T-helper 1 cell treated with Interleukin-12 subunit alpha and Interleukin-12 subunit beta and Interleukin-4 antibody, amounts not matched to agents 30 ng/mL and 1 ng/mL, for 36 hours (primary cell): ENCODE results near the gene SRL. TPM values are rescaled to one million over a fixed set of nuclear protein-coding genes. Genes with fewer than 3 reads are reported as not detected.
"Not testable (repeated sequence)": the region's sequence is repeated elsewhere in the genome, so short reads cannot be mapped to it uniquely, and the experiment has no call there.

ENCODE experiments used
- intact Hi-C: fragments of 100-400 bp; cut with micrococcal nuclease; formaldehyde crosslinking; loops from one replicate; pipeline ENCODE4 v1.15.1; 2024
- total RNA-seq: library from RNA; stranded (reverse); gene quantifications from 2 replicates; pipeline ENCODE4 v1.2.3, GENCODE V29; 2022

SRL gene
- total RNA-seq, 1 donor from 2014 or later, result not detected

GRCh38 chr16:4175849-4176248 is 66.0 kb downstream of the SRL start:
- intact Hi-C loops, result no loop called here

GRCh38 chr16:4172070-4172469 is 69.8 kb downstream of the SRL start:
- intact Hi-C loops, result no loop called here

GRCh38 chr16:4169415-4169814 is 72.5 kb downstream of the SRL start:
- intact Hi-C loops, result no loop called here

- intact Hi-C loops, result no loop called here
Measured at GRCh38 chr16:4166821-4167220, 75.1 kb downstream of the SRL start.

GRCh38 chr16:4160658-4161430 is 81.0 kb downstream of the SRL start:
- intact Hi-C loops, result no loop called here

- intact Hi-C loops, result no loop called here
Measured at GRCh38 chr16:4159726-4160125, 82.2 kb downstream of the SRL start.

- intact Hi-C loops, result no loop called here
Measured at GRCh38 chr16:4158143-4159093, 83.5 kb downstream of the SRL start.

- intact Hi-C loops, result no loop called here
Measured at GRCh38 chr16:4157376-4157825, 84.5 kb downstream of the SRL start.

- intact Hi-C loops, result not testable (repeated sequence)
Measured at GRCh38 chr16:4156503-4156902, 85.4 kb downstream of the SRL start.

GRCh38 chr16:4153364-4153763 is 88.5 kb downstream of the SRL start:
- intact Hi-C loops, result not testable (repeated sequence)

GRCh38 chr16:4152267-4152666 is 89.6 kb downstream of the SRL start:
- intact Hi-C loops, result no loop called here

GRCh38 chr16:4147236-4147635 is 94.6 kb downstream of the SRL start:
- intact Hi-C loops, result no loop called here

- intact Hi-C loops, result loop anchor here (1.0 to 2.0 kb wide), 3 partner anchors 25 to 112 kb away; partner anchors contain the start of gene ADCY9
Measured at GRCh38 chr16:4142268-4142667, 99.6 kb downstream of the SRL start.

- intact Hi-C loops, result loop anchor here (1.0 to 2.0 kb wide), 3 partner anchors 25 to 113 kb away; partner anchors contain the start of gene ADCY9
Measured at GRCh38 chr16:4141604-4142003, 100.3 kb downstream of the SRL start.

GRCh38 chr16:4140652-4141051 is 101.2 kb downstream of the SRL start:
- intact Hi-C loops, result no loop called here

GRCh38 chr16:4139968-4140367 is 101.9 kb downstream of the SRL start:
- intact Hi-C loops, result no loop called here

Other genes starting within 250 kb of the SRL start
- 10.2 and 13.6 TPM in 2 replicates for gene ADCY9, start 125.6 kb downstream of the SRL start, total RNA-seq
- 19.5 and 20.9 TPM in 2 replicates for gene TFAP4, start 30.9 kb upstream of the SRL start, total RNA-seq
- gene GLIS2, start 74.0 kb upstream of the SRL start, total RNA-seq, result 0.34 and 0.51 TPM in 2 replicates
- 41.1 and 48.6 TPM in 2 replicates for gene PAM16, start 109.2 kb upstream of the SRL start, total RNA-seq
- 0.10 TPM in 1 of 2 replicates, not detected in the other for gene VASN, start 129.8 kb upstream of the SRL start, total RNA-seq
- 170 and 186 TPM in 2 replicates for gene CORO7, start 174.5 kb upstream of the SRL start, total RNA-seq
- gene DNAJA3, start 183.8 kb upstream of the SRL start, total RNA-seq, result 59.8 and 63.9 TPM in 2 replicates
- 25.1 and 27.2 TPM in 2 replicates for gene NMRAL1, start 232.5 kb upstream of the SRL start, total RNA-seq
- gene HMOX2, start 234.3 kb upstream of the SRL start, total RNA-seq, result 74.5 and 77.9 TPM in 2 replicates